GM19328 (cell line): ENCODE data around the gene HJV.
A peak's percentile ranks its signal among the peaks of the same experiment; 100 is the strongest.

Source experiments
- ATAC-seq: cut with Tn5 transposase; IDR thresholded peaks from one replicate; pipeline ENCODE4 v1.9.1; 2021; ENCODE audit warnings: mild to moderate bottlenecking, moderate library complexity; ENCODE audit not compliant: unreplicated experiment

The HJV gene

DNA sequence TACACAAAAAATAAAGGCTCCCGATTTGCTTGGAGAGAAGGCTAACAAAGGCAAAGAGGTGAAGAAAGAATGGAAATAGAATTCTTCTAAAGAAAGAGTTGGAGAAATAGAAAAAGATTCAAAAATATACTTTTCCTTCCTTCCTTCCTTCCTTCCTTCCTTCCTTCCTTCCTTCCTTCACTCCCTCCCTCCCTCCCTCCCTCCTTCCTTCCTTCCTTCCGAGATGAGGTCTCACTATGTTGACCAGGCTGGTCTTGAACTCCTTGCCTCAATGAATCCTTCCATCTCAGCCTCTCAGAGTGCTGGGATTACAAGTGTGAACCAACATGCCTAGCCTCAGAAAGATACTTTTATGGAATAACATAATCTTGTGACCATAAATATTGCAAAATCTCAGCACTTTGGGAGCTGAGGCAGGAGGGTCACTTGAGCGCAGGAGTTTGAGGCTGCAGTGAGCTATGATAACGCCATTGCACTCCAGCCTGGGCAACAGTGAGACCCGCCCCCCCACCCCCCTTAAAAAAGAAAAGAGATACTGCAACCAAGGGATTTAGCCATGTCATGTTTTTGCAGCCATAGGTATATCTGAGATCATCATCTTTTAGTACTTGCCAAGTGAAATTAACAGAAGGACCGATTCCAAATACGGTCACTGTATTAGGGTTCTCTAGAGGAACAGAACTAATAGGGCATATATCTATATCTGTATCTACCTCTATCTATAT is 1.0 kb upstream of the HJV start:
- ATAC-seq: no peak

DNA sequence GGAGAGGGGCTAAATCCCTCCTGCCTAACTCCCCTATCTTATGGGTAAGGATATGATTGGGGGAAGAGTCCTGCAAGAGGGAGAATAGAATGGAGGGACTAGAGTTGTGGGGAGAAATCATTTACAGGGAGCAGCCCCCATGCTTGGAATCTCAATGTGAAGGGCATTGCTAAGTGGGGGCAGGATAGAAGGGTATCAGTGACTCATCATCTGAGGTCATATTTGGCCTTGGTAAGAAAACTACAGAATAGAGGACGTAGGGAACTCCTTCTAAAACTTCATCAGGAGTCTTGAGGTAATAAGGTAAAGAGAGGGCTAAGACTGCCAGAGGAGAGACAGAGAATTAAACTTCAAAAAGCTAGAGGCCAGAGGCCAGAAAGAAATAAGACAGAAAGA is 487 bp downstream of the HJV start:
- no peak for ATAC-seq

DNA sequence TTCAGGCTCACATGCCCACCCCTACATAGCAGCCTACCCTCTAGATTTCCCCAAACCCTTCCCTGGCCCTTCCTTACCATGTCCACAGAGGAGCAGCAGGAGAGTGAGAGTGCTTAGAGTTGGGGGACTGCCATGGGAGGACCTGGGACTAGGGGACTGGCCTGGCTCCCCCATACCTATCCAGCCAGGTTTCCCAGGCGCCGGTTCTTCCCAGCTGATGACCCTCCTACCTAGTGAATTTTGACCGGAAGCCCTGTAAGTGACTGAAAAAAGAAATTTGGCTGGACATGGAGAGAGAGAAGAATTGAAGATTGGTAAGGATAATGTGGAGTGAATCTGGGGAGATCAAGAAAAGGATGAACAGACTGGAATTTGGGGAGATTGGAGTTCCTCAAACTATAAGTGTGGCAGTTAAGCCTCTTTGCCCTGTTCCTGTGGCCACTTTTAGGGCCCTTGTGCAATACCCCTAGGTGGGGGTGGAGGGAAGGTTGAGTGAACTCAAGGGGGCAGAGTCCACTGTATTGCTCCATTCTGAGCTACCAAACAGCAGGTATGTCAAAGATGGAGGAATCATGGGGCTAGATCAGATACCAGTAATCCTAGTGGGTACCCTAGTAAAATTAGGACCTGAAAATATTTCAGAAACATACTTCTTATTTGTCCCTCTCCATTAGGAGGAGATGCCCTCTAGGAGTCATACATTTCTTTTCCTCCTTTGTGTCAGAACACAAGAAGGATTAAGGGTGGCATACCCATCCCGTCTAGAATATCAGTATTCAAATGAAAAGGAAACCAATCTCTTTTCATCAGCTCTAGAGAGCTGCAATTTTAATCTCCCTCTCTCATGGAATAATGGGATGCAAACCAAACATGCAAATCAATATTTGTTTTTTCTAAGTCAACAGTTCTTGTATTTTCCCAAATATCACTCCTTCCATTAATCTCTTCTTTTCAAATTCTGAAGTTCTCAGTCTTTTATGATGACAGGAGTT is 1.2 kb downstream of the HJV start:
- no peak for ATAC-seq

DNA sequence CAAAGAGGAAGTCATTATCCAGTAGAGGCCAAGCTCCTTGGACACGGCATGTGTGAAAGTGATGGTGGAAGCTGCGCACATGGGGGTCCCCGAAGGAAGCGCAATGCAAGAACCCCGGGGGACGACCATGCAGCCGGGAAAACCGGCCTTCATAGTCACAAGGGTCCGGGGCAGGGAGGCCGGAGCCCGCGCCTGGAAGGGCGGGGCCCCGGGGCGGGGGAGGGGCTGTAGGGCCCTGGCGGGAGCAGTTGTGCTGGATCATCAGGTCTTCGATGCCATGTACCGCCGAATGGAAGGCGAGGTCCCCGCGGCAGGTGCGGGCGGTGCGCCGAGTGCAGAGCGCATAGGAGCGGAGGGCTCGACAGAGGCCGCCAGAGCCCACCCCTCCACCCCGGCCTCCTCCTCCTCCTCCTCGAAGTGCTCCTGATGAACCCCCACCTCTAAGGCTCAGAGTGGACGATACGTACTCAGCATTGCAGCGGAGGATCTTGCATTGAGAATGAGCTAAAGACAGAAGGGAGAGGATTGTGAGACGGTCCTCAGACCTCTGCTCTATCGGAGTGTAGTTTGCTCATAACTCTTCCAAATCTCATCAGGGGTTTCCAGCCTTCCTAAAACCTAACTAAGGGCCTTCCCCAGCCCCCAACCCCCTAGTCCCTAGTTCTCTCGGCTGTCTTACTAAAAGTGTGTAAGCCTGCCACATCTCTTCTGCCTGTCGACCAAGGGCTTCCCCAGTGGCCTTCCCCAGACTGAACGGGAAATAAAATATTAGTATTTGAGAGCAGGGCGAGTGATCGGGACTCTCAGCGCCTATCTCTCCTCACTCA is 2.1 kb downstream of the HJV start:
- no peak for ATAC-seq

DNA sequence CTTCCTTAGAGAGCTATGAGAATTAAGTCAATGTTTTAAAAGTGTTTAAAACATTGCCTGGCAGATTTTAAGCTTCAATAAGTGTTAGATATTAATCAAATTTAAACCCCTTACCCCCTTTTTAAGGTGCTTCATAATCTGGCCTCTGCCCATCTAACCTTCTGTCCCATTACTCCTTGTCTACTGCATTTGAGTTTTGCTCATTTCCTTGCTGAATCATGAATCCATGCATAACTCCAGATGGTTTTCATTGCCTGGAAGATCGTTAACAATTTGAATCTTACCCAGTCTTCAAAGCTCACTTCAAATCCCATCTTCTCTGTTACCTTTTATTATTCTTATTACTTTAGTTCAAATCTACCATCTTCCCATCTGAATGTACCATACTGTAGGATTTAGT is 4.6 kb downstream of the HJV start:
- ATAC-seq: no peak

DNA sequence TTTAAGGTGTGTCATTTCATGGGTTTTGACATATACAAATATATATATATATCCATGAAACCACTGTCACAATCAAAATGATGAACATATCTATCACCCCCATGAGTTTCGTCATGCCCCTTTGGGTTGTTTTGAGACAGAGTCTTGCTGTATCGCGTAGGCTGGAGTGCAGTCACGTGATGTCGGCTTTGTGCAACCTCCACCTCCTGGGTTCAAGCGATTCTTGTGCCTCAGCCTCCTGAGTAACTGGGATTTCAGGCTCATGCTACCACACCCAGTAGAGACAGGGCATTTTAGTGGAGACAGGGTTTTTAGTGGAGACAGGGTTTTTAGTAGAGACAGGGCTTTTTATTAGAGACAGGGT is 8.0 kb downstream of the HJV start:
- ATAC-seq: no peak

DNA sequence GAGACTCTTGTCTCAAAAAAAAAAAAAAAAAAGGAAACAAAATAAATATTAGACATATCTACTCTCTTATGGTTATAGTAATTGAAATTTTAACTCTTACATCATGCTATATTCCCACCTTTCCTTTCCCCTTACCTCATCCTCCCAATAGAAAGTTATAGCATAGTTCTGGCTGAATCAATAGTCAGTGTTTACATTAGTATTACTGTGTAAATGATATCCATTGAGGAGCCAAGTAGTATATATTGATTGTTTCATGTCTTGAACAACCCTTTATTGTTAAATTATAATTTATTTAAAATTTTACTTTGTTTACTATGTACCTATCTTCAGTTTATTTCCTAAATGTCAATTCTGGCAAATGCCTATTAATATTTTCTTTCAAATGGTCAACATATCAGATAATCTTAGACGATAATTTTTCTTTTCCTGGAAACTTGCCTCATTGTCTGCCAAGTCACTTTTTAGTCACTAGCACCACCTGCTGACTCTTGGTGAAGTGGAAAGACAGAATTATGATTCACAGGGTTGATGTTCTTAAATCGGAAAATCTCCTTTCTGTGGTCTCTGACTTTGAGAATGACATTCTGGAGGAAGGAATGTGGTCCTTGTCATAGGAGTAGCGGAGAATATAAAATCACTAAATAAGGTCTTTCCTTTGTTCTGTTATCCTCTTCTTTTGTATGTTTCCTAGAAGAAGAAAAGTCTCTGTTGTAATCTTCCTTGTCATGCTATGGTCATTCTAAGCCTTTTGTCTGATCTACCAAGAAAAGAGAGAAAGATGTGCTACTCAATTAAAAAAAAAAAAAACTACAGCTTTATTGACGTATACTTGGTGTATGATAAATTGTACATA is 8.6 kb downstream of the HJV start:
- no peak for ATAC-seq

DNA sequence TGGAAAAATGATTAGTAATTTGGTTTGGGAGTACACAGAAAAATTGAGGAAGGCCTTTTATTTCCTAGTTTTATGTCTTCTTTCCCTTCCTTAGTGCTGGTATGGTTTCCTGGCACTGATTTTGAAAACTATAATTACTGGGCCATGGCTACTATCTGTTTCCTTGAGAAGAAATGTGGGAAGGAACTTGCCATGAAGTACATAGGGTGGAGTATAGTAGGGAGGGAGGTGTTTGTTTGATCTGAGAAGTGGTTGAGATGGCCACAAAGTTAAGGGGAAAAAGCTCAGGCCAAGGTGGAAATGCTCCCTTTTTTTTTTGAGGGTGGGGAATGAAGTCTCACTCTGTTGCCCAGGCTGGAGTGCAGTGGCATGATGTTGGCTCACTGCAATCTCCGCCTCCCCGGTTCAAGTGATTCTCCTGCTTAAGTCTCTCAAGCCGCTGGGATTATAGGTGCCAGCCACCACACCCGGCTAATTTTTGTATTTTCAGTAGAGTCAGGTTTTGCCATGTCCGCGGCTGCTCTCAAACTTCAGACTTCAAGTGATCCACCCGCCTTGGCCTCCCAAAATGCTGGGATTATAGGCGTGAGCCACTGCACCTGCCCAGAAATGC is 11.3 kb downstream of the HJV start:
- no peak for ATAC-seq

DNA sequence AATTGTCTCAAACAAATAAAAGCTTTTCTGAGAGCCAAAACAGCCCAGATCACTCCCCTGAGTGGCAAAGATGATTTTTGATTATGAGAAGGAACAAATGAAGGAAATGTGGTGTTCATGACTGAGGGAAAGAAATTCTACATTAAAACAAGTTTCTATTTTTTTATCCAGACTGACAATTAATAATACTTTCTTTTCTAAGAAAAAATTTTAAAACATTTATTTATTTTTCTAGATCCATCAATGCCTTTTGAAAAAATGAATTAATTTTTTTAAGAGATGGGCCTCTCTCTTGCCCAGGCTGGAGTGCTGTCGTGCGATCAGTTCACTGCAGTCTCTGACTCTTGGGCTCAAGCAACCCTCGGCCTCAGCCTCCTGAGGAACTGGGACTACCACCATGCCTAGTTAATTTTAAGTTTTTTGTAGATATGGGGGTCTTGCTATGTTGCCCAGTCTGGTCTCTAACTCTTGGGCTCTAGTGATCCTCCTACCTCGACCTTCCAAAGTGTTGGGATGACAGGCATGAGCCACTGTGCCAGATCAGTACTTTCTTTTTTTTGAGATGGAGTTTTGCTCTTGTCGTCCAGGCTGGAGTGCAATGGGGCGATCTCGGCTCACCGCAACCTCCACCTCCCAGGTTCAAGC is 13.9 kb downstream of the HJV start:
- no peak for ATAC-seq

DNA sequence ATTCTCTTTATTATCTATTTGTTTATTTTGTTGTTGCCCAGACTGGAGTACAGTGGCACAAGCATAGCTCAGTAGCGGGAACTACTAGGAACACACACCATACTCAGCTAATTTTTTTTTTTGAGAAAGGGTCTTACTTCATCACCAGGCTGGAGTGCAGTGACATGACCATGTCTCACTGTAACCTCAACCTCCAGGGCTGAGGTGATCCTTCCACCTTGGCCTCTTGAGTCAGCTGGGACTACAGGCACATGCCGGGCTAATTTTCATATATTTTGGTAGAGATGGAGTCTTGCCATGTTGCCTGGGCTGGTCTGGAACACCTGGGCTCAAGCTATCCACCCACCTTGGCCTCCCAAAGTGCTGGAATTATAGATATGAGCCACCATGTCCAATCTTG is 19.8 kb downstream of the HJV start:
- ATAC-seq: no peak

DNA sequence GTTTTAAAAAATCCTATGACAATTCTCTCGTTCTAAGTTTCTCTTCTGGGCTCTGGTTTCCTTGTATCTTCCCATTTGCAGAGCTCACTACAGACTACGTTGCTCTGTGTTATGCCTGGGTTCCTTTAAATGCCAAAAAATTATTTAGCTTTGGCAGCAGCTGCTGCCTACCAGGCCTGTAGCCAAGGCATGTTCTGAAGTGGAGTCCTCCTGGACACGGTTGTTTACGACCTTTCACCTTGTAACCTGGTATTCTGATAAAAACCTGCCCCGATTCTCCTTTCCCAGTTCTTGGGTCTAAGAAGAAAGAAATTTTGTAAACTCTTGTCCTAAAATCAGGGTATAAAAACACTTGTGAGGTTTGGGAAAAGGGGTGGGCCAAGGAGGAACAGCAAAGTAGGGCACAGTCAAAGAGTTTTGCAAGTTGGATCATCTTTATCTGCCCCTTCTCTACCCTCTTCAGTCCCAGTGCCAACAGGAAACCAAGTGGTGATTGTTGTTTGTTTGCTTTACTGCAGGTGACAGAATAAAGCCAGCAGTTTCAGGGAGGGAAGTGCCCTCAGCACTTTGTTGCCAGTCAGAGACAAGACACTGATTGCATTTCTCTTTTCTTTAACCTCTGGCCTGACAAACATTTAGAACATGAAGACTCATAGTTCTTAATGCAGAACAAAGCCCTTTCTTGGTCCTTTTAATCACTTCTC is 22.1 kb downstream of the HJV start:
- ATAC-seq: no peak

DNA sequence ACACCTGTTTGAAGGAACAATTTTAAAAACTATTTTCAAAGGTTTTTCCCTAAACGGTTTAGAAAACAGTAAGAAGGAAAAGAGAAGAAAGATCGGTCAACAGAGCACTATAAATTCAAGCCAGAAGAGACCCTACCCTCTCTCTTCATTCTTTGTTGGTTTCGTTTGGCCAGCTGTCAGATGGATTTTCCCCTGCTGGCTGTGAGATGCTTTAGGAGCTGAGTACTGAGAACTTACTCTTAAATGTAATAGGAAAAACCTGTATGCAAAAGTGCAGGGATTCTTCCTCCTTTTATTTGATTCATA is 23.9 kb downstream of the HJV start:
- no peak for ATAC-seq

DNA sequence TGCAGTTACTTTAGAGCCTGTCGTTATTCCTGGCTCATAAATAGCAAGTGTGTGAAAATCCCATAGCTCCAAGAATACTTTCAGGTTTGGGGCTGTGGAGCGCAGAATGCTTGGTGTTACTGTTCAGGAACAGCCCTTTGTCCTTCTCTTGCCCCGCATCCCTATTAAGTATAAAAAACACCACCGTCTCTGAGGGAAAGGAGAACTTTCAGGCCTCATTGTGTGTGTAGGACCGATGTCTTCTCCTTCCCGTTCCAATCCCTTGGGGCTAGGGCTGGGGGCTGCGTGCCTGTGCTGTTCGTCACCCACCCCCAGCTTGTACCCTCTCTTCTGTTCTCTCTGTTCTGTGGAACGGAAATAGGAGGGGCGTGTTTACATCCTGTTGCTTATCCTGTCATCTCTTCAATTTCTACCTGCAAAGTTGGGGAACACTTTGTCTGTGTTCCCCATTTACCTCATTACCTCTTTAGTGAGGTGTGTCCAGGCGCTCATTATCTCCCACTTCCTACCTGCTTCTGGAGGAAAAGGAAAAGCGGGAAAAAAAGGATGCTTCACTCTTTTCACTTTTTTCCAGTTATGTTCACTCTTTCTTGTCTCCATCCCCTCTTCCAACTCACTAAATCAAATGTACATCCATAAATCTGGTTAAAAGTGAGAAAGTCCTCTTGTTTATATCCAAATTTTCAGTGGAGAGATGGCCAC is 24.4 kb downstream of the HJV start:
- peak; percentile 36 for ATAC-seq

DNA sequence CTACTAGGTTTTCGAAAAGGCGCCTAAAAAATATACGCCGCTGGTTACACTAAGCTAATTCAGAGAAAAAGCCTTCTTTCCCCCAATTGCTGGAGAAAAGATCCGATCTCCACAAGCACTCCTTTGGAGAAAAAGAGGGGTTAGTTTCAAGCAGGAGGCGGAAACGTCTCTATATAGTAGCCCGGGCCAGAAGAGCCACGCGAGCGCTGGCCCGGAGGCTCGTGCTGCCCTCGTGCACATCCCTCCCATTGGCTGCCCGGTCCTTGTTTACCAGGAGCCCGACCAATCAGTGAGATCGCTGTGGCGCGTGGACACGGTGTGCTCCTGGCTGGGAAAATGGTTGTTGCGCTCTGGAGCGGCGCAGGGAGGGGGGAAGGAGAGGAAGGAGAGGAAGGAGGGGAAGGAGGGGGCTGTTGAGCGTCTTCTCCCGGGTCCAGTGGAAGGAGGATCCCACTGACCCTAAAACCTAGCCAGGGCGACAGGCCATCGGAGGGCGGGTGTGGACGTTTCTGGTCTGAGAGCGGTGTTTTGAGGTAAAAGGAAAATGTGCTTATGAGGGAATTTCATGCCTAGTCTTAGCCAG is 25.0 kb downstream of the HJV start, which contains the start of gene TXNIP:
Gene TXNIP (minus strand): TSS at position 147 of the 583 bp plus-strand sequence. CDS start 313 bp downstream, outside the sequence.
- peak; percentile 90 for ATAC-seq

DNA sequence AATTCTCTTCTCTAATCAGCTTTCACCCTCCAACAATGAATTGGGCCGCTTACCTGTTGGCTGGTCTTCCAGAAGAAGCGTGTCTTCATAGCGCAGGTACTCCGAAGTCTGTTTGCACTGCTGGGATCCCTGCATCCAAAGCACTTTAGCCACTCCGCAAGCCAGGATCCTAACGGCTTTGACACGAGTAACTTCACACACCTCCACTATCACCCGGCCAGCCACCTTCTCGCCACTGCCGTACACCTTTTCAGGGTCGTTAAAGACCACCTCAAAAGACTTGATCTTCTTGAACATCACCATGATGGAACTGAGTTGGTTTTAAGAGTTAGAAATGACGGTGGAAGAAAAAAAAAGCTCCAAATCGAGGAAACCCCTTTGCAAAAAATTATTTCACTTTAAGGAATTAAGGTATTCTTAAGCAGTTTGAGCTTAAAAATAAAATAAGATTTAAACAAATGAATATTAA is 25.5 kb downstream of the HJV start:
- ATAC-seq: no peak

DNA sequence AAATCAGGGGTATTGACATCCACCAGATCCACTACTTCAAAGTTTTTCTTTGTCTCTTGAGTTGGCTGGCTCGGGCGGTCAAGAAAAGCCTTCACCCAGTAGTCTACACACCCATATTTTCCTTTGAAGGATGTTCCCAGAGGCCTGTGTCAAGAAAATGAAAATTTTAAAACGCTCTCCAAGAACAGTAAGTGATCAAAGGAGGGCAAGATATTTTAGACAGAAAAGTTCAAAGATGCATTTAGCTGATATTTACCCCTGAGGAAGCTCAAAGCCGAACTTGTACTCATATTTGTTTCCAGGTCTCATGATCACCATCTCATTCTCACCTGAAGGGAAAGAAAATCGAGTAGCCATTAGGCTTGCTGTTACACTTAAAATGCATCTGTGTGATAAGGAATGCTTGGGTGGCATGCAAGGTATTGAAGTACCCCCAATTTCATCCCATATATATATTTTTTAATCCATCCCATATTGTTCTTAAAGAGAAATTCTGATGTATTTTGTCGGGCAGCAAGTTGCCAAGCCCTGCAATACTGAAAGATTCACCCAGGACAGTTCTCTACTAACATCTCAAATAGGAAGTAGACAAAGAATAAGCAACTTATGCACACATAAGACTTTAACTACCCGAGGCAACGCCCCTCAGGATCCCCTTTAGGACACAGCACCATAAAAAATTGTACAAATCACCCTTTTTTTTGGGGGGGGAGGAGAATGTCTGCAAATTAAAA is 26.2 kb downstream of the HJV start:
- ATAC-seq: no peak
